ES-I3 (cell line): ENCODE measurements around the gene C1orf35.

Experiments used
- H3K36me3 ChIP-seq: 2 replicates; pipeline ENCODE4 v1.6.1; 2013; ENCODE audit warnings: mild to moderate bottlenecking, low read length, control low read depth, moderate library complexity; ENCODE audit not compliant: insufficient read depth
- H3K4me1 ChIP-seq: 2 replicates; pipeline ENCODE4 v1.6.1; 2013; ENCODE audit warnings: mild to moderate bottlenecking, control low read depth, low read length; ENCODE audit not compliant: insufficient read depth
- H3K9ac ChIP-seq: 2 replicates; pipeline ENCODE4 v1.6.1; 2013; ENCODE audit warnings: low read depth, mild to moderate bottlenecking, low read length, moderate library complexity
- H3K9me3 ChIP-seq: 2 replicates; pipeline ENCODE4 v1.6.1; 2013; ENCODE audit warnings: mild to moderate bottlenecking, low read length, moderate library complexity; ENCODE audit not compliant: control insufficient read depth, insufficient read depth

The C1orf35 gene

DNA sequence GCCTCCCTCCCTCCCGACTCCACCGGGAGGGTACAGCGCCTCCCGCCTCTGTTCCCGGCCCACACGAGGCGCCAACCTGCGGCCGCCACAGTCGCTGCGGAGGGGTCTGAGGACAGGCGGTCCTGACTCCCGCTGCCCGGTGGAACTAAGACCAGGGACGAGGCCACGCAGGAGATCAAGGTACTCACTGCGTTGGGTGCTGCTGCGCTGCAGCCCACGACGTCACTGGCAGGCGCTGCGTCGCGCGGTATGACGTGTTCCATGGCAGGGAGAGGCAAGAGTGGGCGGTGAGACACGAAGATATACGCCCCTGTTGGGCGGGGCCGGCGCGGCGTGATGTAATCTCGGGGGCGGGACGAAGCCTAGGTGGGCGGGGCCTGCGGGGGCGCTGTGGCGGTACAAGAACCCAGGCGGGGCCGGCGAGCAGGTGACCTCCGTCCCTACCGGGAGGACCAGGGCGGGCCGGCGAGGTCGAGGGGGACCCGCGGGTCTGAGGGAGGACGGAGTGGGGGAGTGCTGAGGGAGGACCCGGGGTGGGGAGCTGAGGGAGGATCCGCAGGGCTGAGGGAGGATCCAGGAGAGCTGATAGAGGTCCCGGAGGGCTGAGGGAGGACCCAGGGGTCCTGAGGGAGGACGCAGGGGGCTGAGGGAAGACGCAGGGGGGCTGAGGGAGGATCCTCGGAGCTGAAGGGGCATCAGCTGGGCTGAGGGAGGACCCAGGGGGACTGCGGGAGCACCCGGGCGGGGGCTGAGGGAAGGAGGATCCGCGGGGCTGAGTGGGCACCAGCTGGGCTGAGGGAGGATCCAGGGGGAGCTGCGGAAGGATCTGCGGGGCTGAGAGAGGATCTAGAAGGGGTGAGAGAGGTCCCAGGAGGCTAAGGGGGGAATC lies 6.2 kb upstream of the C1orf35 start, which contains the start of gene MRPL55:
Gene MRPL55, minus strand, starts transcription at position 227 of the 889 bp plus-strand sequence. CDS start 1,039 bp downstream, outside the sequence.
- no peaks in the 10 kb centered on the region for H3K4me1 ChIP-seq
- H3K36me3 ChIP-seq: peaks cover 5% of the 10 kb centered on the region
- H3K9me3 ChIP-seq: no peaks in the 10 kb centered on the region
- peak within 1 kb of the TSS; percentile 82 for H3K9ac ChIP-seq

DNA sequence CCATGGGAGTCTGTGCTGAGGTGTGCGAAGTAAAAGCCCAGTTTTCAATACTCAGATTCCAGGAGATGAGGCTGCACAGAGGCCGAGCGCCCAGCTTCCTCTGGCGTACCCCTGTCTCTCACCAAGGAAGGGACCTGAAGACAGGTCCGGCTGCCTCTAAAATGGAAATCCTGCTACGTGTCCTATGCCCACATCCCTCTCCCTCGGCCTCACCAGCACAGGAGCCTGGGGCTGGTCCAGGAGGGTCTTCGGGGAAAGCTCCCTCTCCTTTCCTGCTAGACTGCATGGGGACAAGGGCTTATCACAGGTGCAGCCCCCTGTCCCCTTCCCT lies 5.6 kb upstream of the C1orf35 start:
- Histone ChIP-seq H3K9me3 (no peaks in the 10 kb centered on the region), H3K9ac (peak overlapping the region; percentile 82), H3K36me3 (peaks cover 5% of the 10 kb centered on the region), H3K4me1 (no peaks in the 10 kb centered on the region)

GRCh38 chr1:228108055-228108690 lies 5.0 kb upstream of the C1orf35 start:
- Histone ChIP-seq H3K4me1 (no peaks in the 10 kb centered on the region), H3K36me3 (peaks cover 5% of the 10 kb centered on the region), H3K9ac (peak overlapping the region; percentile 82; the same call in 1 of the 2 replicates), H3K9me3 (no peaks in the 10 kb centered on the region)

- H3K9ac ChIP-seq: no peak overlapping the region
- peaks cover 5% of the 10 kb centered on the region; the same call in 1 of the 2 replicates for H3K36me3 ChIP-seq
- no peaks in the 10 kb centered on the region for H3K9me3 ChIP-seq
- no peaks in the 10 kb centered on the region for H3K4me1 ChIP-seq
Observed at GRCh38 chr1:228107636-228108035, 4.5 kb upstream of the C1orf35 start.

GRCh38 chr1:228106800-228107054 lies 3.6 kb upstream of the C1orf35 start:
- no peaks in the 10 kb centered on the region for H3K9me3 ChIP-seq
- no peak overlapping the region for H3K9ac ChIP-seq
- H3K36me3 ChIP-seq: peaks cover 5% of the 10 kb centered on the region; the same call in 1 of the 2 replicates
- no peaks in the 10 kb centered on the region for H3K4me1 ChIP-seq

DNA sequence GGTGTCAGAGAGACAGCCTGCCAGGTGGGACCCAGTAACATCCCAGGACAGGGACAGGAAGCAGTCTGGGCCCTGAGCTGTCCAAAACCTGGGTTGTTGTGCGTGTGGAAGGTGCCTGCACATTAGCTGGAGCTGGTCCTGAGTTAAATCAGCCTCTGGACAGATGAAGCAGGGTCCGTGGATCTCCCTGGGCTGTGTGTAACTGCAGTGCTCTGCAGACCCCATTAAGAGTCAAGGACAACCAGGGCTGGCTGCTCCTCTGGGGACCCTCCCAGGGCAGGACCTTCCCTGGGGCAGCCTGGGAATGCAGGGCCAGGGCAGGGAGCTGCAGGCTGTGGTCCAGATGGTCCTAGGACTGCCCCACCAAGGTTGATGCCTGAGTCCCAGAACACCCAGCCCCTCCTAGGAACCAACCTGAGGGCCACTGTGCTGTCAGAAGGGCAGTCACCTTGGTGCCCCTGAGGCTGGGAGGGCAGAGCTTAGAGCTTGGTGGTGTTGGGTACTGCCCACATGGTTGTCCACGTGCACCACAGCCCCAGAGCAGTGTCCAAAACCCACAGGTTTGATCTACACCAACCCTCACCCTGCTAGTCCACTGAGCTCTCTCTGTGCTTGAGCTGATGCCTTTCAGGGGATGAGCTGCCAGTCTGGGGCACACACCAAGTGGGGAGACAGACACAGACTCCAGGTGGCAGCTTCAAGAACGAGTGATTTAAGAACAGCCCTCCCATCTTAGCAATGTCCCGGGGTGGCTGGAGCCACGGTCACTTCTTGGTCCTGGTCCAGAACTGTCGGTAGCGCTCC lies 3.1 kb upstream of the C1orf35 start:
- H3K9ac ChIP-seq: no peak overlapping the region
- peaks cover 5% of the 10 kb centered on the region; the same call in 1 of the 2 replicates for H3K36me3 ChIP-seq
- no peaks in the 10 kb centered on the region for H3K4me1 ChIP-seq
- H3K9me3 ChIP-seq: no peaks in the 10 kb centered on the region

- no peak overlapping the region for H3K9ac ChIP-seq
- peaks cover 5% of the 10 kb centered on the region for H3K36me3 ChIP-seq
- H3K4me1 ChIP-seq: no peaks in the 10 kb centered on the region
- H3K9me3 ChIP-seq: no peaks in the 10 kb centered on the region
Observed at GRCh38 chr1:228105270-228105995, 2.3 kb upstream of the C1orf35 start.

DNA sequence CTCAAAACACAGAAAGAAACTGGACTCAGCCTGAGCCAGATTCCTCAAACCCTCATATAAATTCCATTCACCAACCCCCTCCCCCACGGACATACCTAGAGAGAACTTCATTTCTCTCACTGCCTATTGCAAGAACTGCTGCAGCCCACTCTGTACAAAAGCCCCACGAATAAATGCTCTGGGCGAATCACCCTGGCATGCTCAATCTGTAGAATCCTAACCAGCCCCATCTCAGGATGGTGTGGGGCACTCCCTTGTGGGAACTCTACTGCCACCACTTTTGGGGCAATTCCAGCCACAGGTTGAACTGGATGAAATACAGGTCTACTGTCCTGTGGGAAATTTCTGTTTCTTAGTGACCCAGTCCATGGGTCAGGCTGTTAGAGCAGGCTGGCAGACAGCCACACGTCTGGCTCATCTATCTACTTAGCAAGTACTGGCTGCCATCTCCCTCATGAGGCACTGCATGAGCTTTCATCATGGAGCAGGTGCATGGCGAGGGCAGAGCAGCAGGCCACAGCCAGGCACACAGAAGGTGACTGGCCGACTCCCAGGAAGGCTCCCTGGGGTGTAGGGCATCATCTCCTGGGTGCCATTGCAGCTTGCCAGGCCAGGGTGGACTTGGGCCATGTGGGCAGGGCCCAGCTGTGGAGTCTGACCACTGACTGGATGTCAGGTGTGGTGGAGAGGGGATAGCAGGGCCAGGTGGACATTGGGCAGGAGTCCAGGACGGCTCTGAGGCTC lies 1.6 kb upstream of the C1orf35 start:
- H3K9ac ChIP-seq: no peak overlapping the region
- H3K9me3 ChIP-seq: no peaks in the 10 kb centered on the region
- peaks cover 5% of the 10 kb centered on the region for H3K36me3 ChIP-seq
- H3K4me1 ChIP-seq: no peaks in the 10 kb centered on the region

DNA sequence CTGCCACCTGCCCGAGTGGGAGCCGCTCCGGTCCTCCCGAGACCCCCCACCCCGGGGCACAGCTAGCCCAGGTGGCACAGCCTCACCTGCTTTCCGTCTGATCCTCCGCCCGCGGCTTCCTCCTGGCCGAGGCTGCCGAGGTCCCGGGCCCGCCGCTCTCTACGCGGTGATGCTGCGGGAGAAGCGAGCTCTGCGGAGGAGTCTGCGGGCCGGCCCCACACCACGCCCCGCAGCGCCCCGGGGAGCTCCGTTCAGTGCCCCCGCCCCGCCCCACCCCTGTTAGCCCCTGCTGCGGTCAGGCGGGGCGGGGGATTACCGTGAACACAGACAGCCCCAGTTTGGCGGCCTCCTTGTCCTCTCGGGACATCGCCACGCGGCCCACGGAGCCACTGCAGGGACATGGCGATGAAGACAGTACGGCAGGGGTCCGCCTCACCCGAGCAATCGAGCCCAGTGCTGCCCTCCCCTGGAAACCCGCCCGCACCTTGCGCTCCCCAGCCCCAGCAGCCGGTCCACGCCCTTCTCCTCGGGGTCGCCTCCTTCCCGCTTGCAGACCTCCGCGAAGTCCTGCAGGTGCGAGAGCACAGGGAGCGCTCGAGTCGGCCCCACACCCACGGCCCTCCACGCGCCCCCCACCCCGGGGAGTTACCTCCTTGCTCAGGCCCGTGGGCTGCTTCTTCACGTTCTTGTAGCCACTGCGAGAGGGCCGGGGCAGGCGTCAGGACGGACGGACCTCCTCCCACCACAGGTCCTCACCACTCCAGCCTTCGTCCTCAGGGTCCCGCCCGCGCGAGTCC lies 933 bp downstream of the C1orf35 start:
- Histone ChIP-seq H3K36me3 (peaks cover 8% of the 10 kb centered on the region), H3K9ac (peak overlapping the region; percentile 77), H3K9me3 (no peaks in the 10 kb centered on the region), H3K4me1 (no peaks in the 10 kb centered on the region)

GRCh38 chr1:228101614-228101993 lies 1.5 kb downstream of the C1orf35 start:
- Histone ChIP-seq H3K4me1 (no peaks in the 10 kb centered on the region), H3K36me3 (peaks cover 7% of the 10 kb centered on the region), H3K9ac (peak overlapping the region; percentile 77; the same call in 1 of the 2 replicates), H3K9me3 (no peaks in the 10 kb centered on the region)

GRCh38 chr1:228100822-228101613 lies 2.1 kb downstream of the C1orf35 start:
- Histone ChIP-seq H3K9me3 (no peaks in the 10 kb centered on the region), H3K9ac (no peak overlapping the region), H3K4me1 (no peaks in the 10 kb centered on the region), H3K36me3 (peaks cover 3% of the 10 kb centered on the region; the same call in 1 of the 2 replicates)

DNA sequence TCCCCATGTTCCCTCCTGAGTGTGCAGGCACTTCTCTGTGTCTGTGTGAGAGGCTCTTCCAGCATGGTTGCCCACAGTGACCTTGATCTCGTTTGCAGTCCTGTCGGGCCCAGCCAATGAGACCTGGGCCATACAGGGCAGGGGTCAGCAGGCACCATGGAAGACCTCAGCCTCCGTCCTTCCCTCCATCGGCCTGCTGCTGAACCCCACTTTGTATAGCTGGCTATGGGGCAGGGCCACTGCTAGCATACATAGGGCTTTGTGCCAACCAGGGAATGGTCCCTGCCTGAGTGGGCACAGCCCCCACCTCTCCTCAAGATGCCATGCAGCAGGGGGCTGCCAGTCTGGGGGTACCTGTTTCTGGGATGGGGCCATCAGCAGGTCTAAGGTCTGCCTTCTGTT lies 3.8 kb downstream of the C1orf35 start:
- no peak overlapping the region for H3K9ac ChIP-seq
- no peaks in the 10 kb centered on the region for H3K4me1 ChIP-seq
- 0 out of 2 replicates have a peak, but pooled peaks cover 3% of the 10 kb centered on the region for H3K9me3 ChIP-seq
- H3K36me3 ChIP-seq: peaks cover 3% of the 10 kb centered on the region; the same call in 1 of the 2 replicates
